ENCODE results near the gene ALK. TPM values are rescaled to one million over a fixed set of nuclear protein-coding genes. Genes with fewer than 3 reads are reported as not detected.

The ALK gene
- total RNA-seq, 2 experiments from 2014 or later = not detected

GRCh38 chr2:29162204-29162928 lies 759.0 kb downstream of the ALK start:
- Mint-ChIP-seq H3K9me3 (no peaks in the 10 kb centered on the region), H3K4me1 (no peaks in the 10 kb centered on the region), H3K4me3 (no peak overlapping the region), H3K27me3 (no peaks in the 10 kb centered on the region), H3K36me3 (ENCODE audit: low read depth) (peaks cover 35% of the 10 kb centered on the region), H3K27ac (no peak overlapping the region)
- ChIA-PET CTCF (no interaction called here), POLR2A (no interaction called here)
- DNase-seq = no peak

DNA sequence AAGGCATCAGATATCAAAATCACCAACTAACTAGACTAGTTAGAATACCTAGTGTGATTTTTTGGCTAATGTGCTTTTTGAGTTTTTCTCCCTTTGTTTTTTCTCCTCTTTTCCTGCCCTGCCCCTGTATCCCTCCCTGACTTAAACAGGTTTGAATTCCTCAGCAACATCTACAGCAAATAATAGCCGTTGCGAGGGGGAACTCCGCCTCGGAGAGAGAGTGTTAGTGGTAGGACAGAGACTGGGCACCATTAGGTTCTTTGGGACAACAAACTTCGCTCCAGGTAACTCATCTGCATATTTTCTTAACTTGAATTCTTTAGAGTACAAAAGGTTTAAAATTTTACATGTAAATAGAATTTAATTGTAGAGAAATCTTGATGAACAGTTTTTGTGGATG lies 761.2 kb downstream of the ALK start:
- ChIA-PET POLR2A (no interaction called here), CTCF (interaction anchor here (0.7 kb wide), 1 partner anchor 17 kb away, joined by 3 read pairs; no protein-coding TSS in a partner anchor)
- no peak for DNase-seq
- Mint-ChIP-seq H3K27ac (no peak overlapping the region), H3K4me1 (no peaks in the 10 kb centered on the region), H3K9me3 (no peaks in the 10 kb centered on the region), H3K36me3 (ENCODE audit: low read depth) (peaks cover 40% of the 10 kb centered on the region), H3K27me3 (no peaks in the 10 kb centered on the region), H3K4me3 (no peak overlapping the region)

DNA sequence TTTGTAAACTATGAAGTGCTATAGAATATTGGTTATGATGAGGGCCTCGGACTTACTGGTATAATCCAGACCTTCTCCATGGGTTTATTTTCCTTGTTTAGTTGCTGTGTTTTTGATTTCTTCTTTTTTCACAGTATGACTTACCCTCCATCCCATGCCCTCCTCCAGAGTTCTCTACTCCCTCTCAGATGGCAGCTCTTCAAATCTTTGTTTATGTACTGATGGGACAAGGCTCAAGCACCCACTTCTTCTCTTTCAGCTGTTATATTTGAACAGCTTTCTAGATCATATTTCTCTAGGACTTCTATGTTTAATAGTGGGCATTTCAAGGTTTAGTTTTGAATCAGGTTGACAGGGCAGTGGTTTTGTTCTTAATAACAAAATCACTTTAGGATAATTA lies 762.3 kb downstream of the ALK start:
- Mint-ChIP-seq H3K4me1 (peaks cover 1% of the 10 kb centered on the region), H3K36me3 (ENCODE audit: low read depth) (peaks cover 48% of the 10 kb centered on the region), H3K27ac (no peak overlapping the region), H3K4me3 (no peak overlapping the region), H3K27me3 (no peaks in the 10 kb centered on the region), H3K9me3 (no peaks in the 10 kb centered on the region)
- DNase-seq = no peak
- POLR2A ChIA-PET = no interaction called here
- CTCF ChIA-PET = no interaction called here

GRCh38 chr2:29157131-29157530 lies 764.3 kb downstream of the ALK start:
- Mint-ChIP-seq H3K4me1 (peaks cover 1% of the 10 kb centered on the region), H3K4me3 (no peak overlapping the region), H3K9me3 (no peaks in the 10 kb centered on the region), H3K36me3 (ENCODE audit: low read depth) (peaks cover 59% of the 10 kb centered on the region), H3K27ac (no peak overlapping the region), H3K27me3 (no peaks in the 10 kb centered on the region)
- ChIA-PET POLR2A (no interaction called here), CTCF (interaction anchor here (1.1 kb wide), 1 partner anchor 34 kb away, joined by 3 read pairs; no protein-coding TSS in a partner anchor)
- no peak for DNase-seq

GRCh38 chr2:29155578-29155977 lies 765.8 kb downstream of the ALK start:
- ChIA-PET POLR2A (no interaction called here), CTCF (no interaction called here)
- Mint-ChIP-seq H3K36me3 (ENCODE audit: low read depth) (peaks cover 63% of the 10 kb centered on the region), H3K27me3 (no peaks in the 10 kb centered on the region), H3K4me3 (no peak overlapping the region), H3K27ac (no peak overlapping the region), H3K4me1 (peaks cover 1% of the 10 kb centered on the region), H3K9me3 (no peaks in the 10 kb centered on the region)
- DNase-seq = no peak

DNA sequence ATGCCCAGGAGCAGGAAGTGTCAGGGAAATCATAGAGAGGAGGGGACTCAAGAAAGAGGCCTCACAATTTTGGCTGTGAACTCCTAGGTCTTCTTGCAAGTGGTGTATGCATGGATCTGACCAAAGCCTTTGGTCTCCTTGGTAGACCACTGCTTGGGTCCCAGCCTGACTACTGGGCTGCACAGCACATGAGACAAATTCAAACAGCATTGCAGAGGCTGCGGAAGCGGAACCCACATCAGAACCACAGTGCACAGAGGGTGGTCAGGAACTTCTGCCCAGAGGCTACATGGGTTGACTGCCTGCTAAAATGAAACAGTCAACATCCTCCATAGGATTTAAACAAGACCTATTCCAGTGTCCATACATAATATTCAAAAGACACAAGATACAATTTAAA lies 766.8 kb downstream of the ALK start:
- ChIA-PET CTCF (no interaction called here), POLR2A (no interaction called here)
- H3K27me3 Mint-ChIP-seq = no peaks in the 10 kb centered on the region
- H3K4me3 Mint-ChIP-seq = no peak overlapping the region
- H3K9me3 Mint-ChIP-seq = no peaks in the 10 kb centered on the region
- H3K27ac Mint-ChIP-seq = peak overlapping the region; percentile 14
- H3K4me1 Mint-ChIP-seq = peaks cover 1% of the 10 kb centered on the region
- peaks cover 60% of the 10 kb centered on the region for H3K36me3 Mint-ChIP-seq (ENCODE audit: low read depth)
- no peak for DNase-seq

DNA sequence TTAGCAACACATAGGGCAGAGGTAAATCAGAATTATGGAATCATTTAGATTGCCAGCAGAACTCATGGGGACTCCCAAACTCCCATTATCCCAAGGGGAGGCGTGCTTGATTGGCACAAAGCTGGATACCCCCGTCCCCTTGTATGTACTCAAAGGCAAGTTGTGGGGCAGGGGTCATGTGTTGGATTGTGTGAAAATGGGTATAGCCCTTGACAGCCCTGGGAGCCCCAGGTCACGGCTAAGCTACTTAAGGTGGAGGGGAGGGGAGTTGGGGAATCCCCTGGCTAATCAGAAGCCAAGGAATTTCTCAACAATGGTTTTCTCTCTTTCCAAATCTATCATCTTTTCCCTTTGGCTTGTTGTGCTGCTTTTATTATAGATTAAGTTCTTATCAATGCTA lies 773.4 kb downstream of the ALK start:
- CTCF ChIA-PET = interaction anchor here (1.1 to 1.5 kb wide), 3 partner anchors 15 to 121 kb away, joined by 3 to 4 read pairs (median 3); no protein-coding TSS in a partner anchor
- Mint-ChIP-seq H3K27ac (no peak overlapping the region), H3K27me3 (no peaks in the 10 kb centered on the region), H3K9me3 (no peaks in the 10 kb centered on the region), H3K4me1 (no peaks in the 10 kb centered on the region), H3K4me3 (no peak overlapping the region), H3K36me3 (ENCODE audit: low read depth) (peaks cover 39% of the 10 kb centered on the region)
- DNase-seq = no peak
- POLR2A ChIA-PET = no interaction called here

GRCh38 chr2:29146197-29146596 lies 775.2 kb downstream of the ALK start:
- H3K36me3 Mint-ChIP-seq (ENCODE audit: low read depth) = peaks cover 36% of the 10 kb centered on the region
- H3K9me3 Mint-ChIP-seq = no peaks in the 10 kb centered on the region
- H3K27ac Mint-ChIP-seq = no peak overlapping the region
- POLR2A ChIA-PET = no interaction called here
- no peak for DNase-seq
- no peaks in the 10 kb centered on the region for H3K27me3 Mint-ChIP-seq
- CTCF ChIA-PET = interaction anchor here (2.7 kb wide), 1 partner anchor 16 kb away, joined by 8 read pairs; no protein-coding TSS in a partner anchor
- peaks cover 3% of the 10 kb centered on the region for H3K4me1 Mint-ChIP-seq
- H3K4me3 Mint-ChIP-seq = no peak overlapping the region

GRCh38 chr2:29143657-29144056 lies 777.7 kb downstream of the ALK start:
- Mint-ChIP-seq H3K27me3 (no peaks in the 10 kb centered on the region), H3K9me3 (peaks cover 8% of the 10 kb centered on the region), H3K4me1 (peaks cover 25% of the 10 kb centered on the region), H3K36me3 (ENCODE audit: low read depth) (peaks cover 58% of the 10 kb centered on the region), H3K27ac (no peak overlapping the region), H3K4me3 (no peak overlapping the region)
- ChIA-PET CTCF (interaction anchor here (0.6 kb wide), 1 partner anchor 170 kb away, joined by 3 read pairs; no protein-coding TSS in a partner anchor), POLR2A (no interaction called here)
- no peak for DNase-seq

Other genes starting within 250 kb of the ALK start
- 10 to 100 TPM; 32.3 to 39.2 TPM for gene YPEL5, start 225.4 kb upstream of the ALK start, total RNA-seq